DND-41 (cell line): ENCODE data around the gene EPM2A.

ENCODE experiments used
- EZH2 ChIP-seq: IDR thresholded peaks from 3 replicates; pipeline ENCODE4 v1.6.1; 2012; ENCODE audit warnings: borderline replicate concordance, low read depth, mild to moderate bottlenecking, moderate library complexity, low read length, inconsistent platforms; ENCODE audit not compliant: severe bottlenecking
- TF ChIP-seq, protein P1 (sequence below): IDR thresholded peaks from 2 replicates; pipeline ENCODE4 v1.5.1; 2012; ENCODE audit warnings: borderline replicate concordance, low read length, moderate library complexity, mild to moderate bottlenecking; ENCODE audit not compliant: poor library complexity, severe bottlenecking; ENCODE audit errors: extremely low read depth

DNA sequence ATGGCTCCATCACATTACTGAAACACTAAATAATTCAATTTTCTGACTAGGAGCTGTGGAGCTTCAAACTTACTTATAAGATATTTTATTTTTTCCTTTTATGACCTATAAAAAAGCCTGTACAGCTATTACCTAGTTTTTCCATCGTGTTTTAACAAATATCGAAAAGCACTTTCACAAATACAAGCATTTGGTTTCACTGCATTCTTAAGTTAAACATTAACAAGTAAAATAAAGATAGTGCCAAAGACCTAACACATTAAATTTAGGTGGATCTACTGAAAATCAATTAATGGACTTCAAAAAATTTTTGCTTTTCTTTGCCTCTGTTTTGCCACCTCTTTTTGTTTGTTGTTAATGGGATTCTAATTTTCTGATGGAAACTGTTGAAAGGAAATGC lies 83.3 kb downstream of the EPM2A start:
- TF ChIP-seq, protein P1, sequence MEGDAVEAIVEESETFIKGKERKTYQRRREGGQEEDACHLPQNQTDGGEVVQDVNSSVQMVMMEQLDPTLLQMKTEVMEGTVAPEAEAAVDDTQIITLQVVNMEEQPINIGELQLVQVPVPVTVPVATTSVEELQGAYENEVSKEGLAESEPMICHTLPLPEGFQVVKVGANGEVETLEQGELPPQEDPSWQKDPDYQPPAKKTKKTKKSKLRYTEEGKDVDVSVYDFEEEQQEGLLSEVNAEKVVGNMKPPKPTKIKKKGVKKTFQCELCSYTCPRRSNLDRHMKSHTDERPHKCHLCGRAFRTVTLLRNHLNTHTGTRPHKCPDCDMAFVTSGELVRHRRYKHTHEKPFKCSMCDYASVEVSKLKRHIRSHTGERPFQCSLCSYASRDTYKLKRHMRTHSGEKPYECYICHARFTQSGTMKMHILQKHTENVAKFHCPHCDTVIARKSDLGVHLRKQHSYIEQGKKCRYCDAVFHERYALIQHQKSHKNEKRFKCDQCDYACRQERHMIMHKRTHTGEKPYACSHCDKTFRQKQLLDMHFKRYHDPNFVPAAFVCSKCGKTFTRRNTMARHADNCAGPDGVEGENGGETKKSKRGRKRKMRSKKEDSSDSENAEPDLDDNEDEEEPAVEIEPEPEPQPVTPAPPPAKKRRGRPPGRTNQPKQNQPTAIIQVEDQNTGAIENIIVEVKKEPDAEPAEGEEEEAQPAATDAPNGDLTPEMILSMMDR, result no peak
- TF ChIP-seq EZH2, result no peak
